SK-N-SH (cell line): Measurements from ENCODE around the gene CCSER1. TPM values are rescaled to one million over a fixed set of nuclear protein-coding genes. Genes with fewer than 3 reads are reported as not detected.

ENCODE experiments used
- CTCF ChIA-PET: fragments of 300-600, 350-600 bp; formaldehyde crosslinking; extraction: SDS; loops from one replicate; lab custom pipeline; 2021; lab: Yijun Ruan, JAX
- POLR2A ChIA-PET: fragments of 350-600 bp; sonication (Branson Sonifier 250); formaldehyde crosslinking; extraction: SDS; loops from one replicate; lab custom pipeline; 2020; ENCODE audit warnings: antibody characterized with exemption, inconsistent platforms; lab: Yijun Ruan, JAX
- DNase-seq: peaks from one replicate; pipeline ENCODE4 v3.0.0; 2012
- H2AFZ ChIP-seq: fragments of 200-600 bp; sonication (generic); 2 replicates; pipeline ENCODE4 v1.8.1; 2016; ENCODE audit warnings: antibody characterized with exemption, mild to moderate bottlenecking, low read depth
- H3F3A ChIP-seq: fragments of 200-600 bp; sonication (generic); replicated peaks from 2 replicates; pipeline ENCODE3; 2016; ENCODE audit warnings: antibody characterized with exemption, mild to moderate bottlenecking; ENCODE audit not compliant: insufficient read depth
- H3K27ac ChIP-seq, 2 experiments: fragments of 200-500 bp in 1 of 2; fragments of 200-600 bp in 1 of 2; sonication (Bioruptor generic) in 1 of 2; sonication (generic), shearing (Covaris generic) in 1 of 2; 2 replicates each; pipeline versions ENCODE4 v1.5.1 to v1.6.1; 2014 to 2016; ENCODE audit warnings: low read depth in 2 of 2, inconsistent platforms in 1 of 2, low read length in 1 of 2, mild to moderate bottlenecking in 1 of 2, mixed read lengths in 1 of 2
- H3K27me3 ChIP-seq: fragments of 200-600 bp; sonication (generic), shearing (Covaris generic); 2 replicates; pipeline ENCODE4 v1.6.1; 2016; ENCODE audit warnings: mixed run types; ENCODE audit not compliant: insufficient read depth
- H3K36me3 ChIP-seq, 2 experiments: fragments of 200-500 bp in 1 of 2; fragments of 200-600 bp in 1 of 2; sonication (Bioruptor generic) in 1 of 2; sonication (generic) in 1 of 2; replicated peaks in 1 of 2; 2 replicates each; pipeline versions ENCODE3 to v1.5.1; 2014 to 2016; ENCODE audit warnings: low read length in 1 of 2, mild to moderate bottlenecking in 1 of 2; ENCODE audit not compliant: insufficient read depth in 2 of 2, control insufficient read depth in 1 of 2
- H3K4me1 ChIP-seq, 2 experiments: fragments of 200-500 bp in 1 of 2; fragments of 200-600 bp in 1 of 2; sonication (Bioruptor generic) in 1 of 2; sonication (generic), shearing (Covaris generic) in 1 of 2; 2 replicates each; pipeline versions ENCODE4 v1.5.1 to v1.6.1; 2014 to 2016; ENCODE audit warnings: low read depth in 1 of 2, low read length in 1 of 2, mixed run types in 1 of 2; ENCODE audit not compliant: insufficient read depth in 2 of 2, control insufficient read depth in 1 of 2
- H3K4me2 ChIP-seq: fragments of 200-600 bp; sonication (generic), shearing (Covaris generic); 2 replicates; pipeline ENCODE4 v1.6.1; 2017; ENCODE audit warnings: mixed run types
- H3K4me3 ChIP-seq, 2 experiments: fragments of 200-500 bp in 1 of 2; fragments of 200-600 bp in 1 of 2; sonication (Bioruptor generic) in 1 of 2; sonication (generic), shearing (Covaris generic) in 1 of 2; 2 replicates each; pipeline versions ENCODE4 v1.5.1 to v1.8.1; 2014 to 2016; ENCODE audit warnings: low read depth in 2 of 2, inconsistent platforms in 1 of 2, low read length in 1 of 2, mild to moderate bottlenecking in 1 of 2, mixed read lengths in 1 of 2, moderate library complexity in 1 of 2
- H3K79me2 ChIP-seq: fragments of 200-600 bp; sonication (generic); 2 replicates; pipeline ENCODE4 v1.8.1; 2017; ENCODE audit warnings: mild to moderate bottlenecking; ENCODE audit not compliant: insufficient read depth
- H3K9ac ChIP-seq: fragments of 200-600 bp; sonication (generic); 2 replicates; pipeline ENCODE4 v1.6.1; 2017; ENCODE audit warnings: mixed run types
- H3K9me2 ChIP-seq: fragments of 200-600 bp; sonication (generic); 2 replicates; pipeline ENCODE4 v1.6.1; 2017; ENCODE audit warnings: mixed run types
- H3K9me3 ChIP-seq: fragments of 200-600 bp; sonication (generic); 2 replicates; pipeline ENCODE4 v1.6.1; 2017; ENCODE audit warnings: mixed run types, mild to moderate bottlenecking, moderate library complexity
- H4K20me1 ChIP-seq: fragments of 200-600 bp; sonication (generic); 2 replicates; pipeline ENCODE4 v1.6.1; 2017; ENCODE audit warnings: mild to moderate bottlenecking, mixed run types; ENCODE audit not compliant: insufficient read depth
- EP300 ChIP-seq, 2 experiments: IDR thresholded peaks; 2 replicates each; pipeline versions ENCODE4 v1.4.0 to v1.6.1; 2012; ENCODE audit warnings: borderline replicate concordance in 1 of 2, low read depth in 1 of 2, low read length in 1 of 2
- FOXJ3 ChIP-seq: sonication (generic); formaldehyde crosslinking; IDR thresholded peaks from 2 replicates; pipeline ENCODE4 v1.5.1; 2020; ENCODE audit warnings: mild to moderate bottlenecking, missing genetic modification reagents
- FOXM1 ChIP-seq: IDR thresholded peaks from 2 replicates; pipeline ENCODE4 v1.4.0; 2012; ENCODE audit warnings: low read depth, mild to moderate bottlenecking
- GATA2 ChIP-seq: sonication (generic); formaldehyde crosslinking; IDR thresholded peaks from 2 replicates; pipeline ENCODE4 v1.5.0; 2020; ENCODE audit warnings: mild to moderate bottlenecking, missing genetic modification reagents
- JUND ChIP-seq: IDR thresholded peaks from 2 replicates; pipeline ENCODE4 v1.4.0; 2012
- NFIC ChIP-seq: IDR thresholded peaks from 2 replicates; pipeline ENCODE4 v1.4.0; 2012; ENCODE audit warnings: borderline replicate concordance
- SMC3 ChIP-seq: IDR thresholded peaks from 2 replicates; pipeline ENCODE4 v1.6.1; 2012; ENCODE audit warnings: low read depth, low read length, improper control_type of control experiment
- YY1 ChIP-seq: IDR thresholded peaks from 2 replicates; pipeline ENCODE4 v1.4.0; 2012; ENCODE audit warnings: low read depth, mild to moderate bottlenecking
- WGBS: methylation state at CpG from one replicate; pipeline ENCODE4 v1.1.6; 2017; ENCODE audit warnings: low lambda C conversion rate; 5-methylcytosine and 5-hydroxymethylcytosine counted together
- polyA plus RNA-seq, 3 experiments: library from polyadenylated mRNA; depleted of rRNA; stranded (reverse); fragments of >200 nt; gene quantifications; 2 replicates each; pipeline ENCODE4 v1.2.3, GENCODE V29; 2012
- TF ChIP-seq, protein P1 (sequence below): IDR thresholded peaks from 2 replicates; pipeline ENCODE4 v1.4.0; 2012; ENCODE audit warnings: low read depth
- TF ChIP-seq, protein P2 (sequence below): fragments of 150-350 bp; IDR thresholded peaks from 2 replicates; pipeline ENCODE4 v1.6.1; 2016; ENCODE audit warnings: mild to moderate bottlenecking, low read depth, low read length
- TF ChIP-seq, protein P3 (sequence below): IDR thresholded peaks from 2 replicates; pipeline ENCODE4 v1.6.1; 2012; ENCODE audit warnings: mild to moderate bottlenecking, low read depth, low read length, moderate library complexity
- TF ChIP-seq, protein P4 (sequence below): IDR thresholded peaks from 2 replicates; pipeline ENCODE4 v1.4.0; 2012; ENCODE audit warnings: low read depth, borderline replicate concordance
- TF ChIP-seq, protein P5 (sequence below): fragments of 150-350 bp; IDR thresholded peaks from 2 replicates; pipeline ENCODE4 v1.6.1; 2017; ENCODE audit warnings: antibody characterized with exemption, low read length, low read depth, borderline replicate concordance

Gene CCSER1
- polyA plus RNA-seq, 1 of the 3 experiments (the other 2 are of a cell fraction): 0.05 TPM

DNA sequence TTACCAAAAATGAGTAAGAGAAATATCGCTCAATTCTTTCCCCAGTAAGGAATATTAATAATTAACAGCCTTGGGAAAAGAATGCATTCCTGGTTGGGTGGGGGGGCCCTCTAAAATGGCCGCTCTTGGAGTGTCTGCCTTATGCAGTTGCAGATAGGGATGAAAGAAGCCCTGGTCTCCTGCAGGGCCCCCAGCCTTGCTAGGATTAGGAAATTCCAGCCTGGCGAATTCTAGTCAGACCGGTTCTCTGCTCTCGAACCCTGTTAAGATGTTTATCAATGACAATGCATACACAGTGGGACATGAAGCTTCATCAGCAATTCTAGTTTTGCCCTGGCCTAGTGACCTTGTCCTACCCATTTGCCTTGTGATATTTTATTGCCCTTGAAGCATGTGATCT is 1128.8 kb downstream of the CCSER1 start:
- 73% methylated on average over 5 of the region's 5 CpGs for WGBS
- no peak for DNase-seq
- no peak overlapping the region for H3K9ac ChIP-seq
- H2AFZ ChIP-seq: no peak overlapping the region
- TF ChIP-seq, protein P1, sequence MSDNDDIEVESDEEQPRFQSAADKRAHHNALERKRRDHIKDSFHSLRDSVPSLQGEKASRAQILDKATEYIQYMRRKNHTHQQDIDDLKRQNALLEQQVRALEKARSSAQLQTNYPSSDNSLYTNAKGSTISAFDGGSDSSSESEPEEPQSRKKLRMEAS: no peak
- TF ChIP-seq, protein P2, sequence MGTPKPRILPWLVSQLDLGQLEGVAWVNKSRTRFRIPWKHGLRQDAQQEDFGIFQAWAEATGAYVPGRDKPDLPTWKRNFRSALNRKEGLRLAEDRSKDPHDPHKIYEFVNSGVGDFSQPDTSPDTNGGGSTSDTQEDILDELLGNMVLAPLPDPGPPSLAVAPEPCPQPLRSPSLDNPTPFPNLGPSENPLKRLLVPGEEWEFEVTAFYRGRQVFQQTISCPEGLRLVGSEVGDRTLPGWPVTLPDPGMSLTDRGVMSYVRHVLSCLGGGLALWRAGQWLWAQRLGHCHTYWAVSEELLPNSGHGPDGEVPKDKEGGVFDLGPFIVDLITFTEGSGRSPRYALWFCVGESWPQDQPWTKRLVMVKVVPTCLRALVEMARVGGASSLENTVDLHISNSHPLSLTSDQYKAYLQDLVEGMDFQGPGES: no peak
- TF ChIP-seq EP300 (IDR thresholded peaks at IDR 0.05; ENCODE audit: borderline replicate concordance in 1 of 2, low read depth in 1 of 2, low read length in 1 of 2): no peak
- no peak for TF ChIP-seq YY1
- no peak for TF ChIP-seq FOXM1
- TF ChIP-seq, protein P3, sequence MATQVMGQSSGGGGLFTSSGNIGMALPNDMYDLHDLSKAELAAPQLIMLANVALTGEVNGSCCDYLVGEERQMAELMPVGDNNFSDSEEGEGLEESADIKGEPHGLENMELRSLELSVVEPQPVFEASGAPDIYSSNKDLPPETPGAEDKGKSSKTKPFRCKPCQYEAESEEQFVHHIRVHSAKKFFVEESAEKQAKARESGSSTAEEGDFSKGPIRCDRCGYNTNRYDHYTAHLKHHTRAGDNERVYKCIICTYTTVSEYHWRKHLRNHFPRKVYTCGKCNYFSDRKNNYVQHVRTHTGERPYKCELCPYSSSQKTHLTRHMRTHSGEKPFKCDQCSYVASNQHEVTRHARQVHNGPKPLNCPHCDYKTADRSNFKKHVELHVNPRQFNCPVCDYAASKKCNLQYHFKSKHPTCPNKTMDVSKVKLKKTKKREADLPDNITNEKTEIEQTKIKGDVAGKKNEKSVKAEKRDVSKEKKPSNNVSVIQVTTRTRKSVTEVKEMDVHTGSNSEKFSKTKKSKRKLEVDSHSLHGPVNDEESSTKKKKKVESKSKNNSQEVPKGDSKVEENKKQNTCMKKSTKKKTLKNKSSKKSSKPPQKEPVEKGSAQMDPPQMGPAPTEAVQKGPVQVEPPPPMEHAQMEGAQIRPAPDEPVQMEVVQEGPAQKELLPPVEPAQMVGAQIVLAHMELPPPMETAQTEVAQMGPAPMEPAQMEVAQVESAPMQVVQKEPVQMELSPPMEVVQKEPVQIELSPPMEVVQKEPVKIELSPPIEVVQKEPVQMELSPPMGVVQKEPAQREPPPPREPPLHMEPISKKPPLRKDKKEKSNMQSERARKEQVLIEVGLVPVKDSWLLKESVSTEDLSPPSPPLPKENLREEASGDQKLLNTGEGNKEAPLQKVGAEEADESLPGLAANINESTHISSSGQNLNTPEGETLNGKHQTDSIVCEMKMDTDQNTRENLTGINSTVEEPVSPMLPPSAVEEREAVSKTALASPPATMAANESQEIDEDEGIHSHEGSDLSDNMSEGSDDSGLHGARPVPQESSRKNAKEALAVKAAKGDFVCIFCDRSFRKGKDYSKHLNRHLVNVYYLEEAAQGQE: no peak
- TF ChIP-seq, protein P4, sequence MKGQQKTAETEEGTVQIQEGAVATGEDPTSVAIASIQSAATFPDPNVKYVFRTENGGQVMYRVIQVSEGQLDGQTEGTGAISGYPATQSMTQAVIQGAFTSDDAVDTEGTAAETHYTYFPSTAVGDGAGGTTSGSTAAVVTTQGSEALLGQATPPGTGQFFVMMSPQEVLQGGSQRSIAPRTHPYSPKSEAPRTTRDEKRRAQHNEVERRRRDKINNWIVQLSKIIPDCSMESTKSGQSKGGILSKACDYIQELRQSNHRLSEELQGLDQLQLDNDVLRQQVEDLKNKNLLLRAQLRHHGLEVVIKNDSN: no peak
- no peak overlapping the region for H3K4me3 ChIP-seq
- H3K36me3 ChIP-seq: no peaks in the 10 kb centered on the region
- H3K27ac ChIP-seq: no peak overlapping the region
- H3K4me2 ChIP-seq: no peak overlapping the region
- no peaks in the 10 kb centered on the region for H3K9me2 ChIP-seq
- H3K4me1 ChIP-seq: no peaks in the 10 kb centered on the region
- no peaks in the 10 kb centered on the region for H3K79me2 ChIP-seq
- H3K9me3 ChIP-seq: no peaks in the 10 kb centered on the region
- no peaks in the 10 kb centered on the region for H3F3A ChIP-seq
- H3K27me3 ChIP-seq: no peaks in the 10 kb centered on the region
- POLR2A ChIA-PET: no interaction called here
- no peaks in the 10 kb centered on the region for H4K20me1 ChIP-seq
- CTCF ChIA-PET: no interaction called here

DNA sequence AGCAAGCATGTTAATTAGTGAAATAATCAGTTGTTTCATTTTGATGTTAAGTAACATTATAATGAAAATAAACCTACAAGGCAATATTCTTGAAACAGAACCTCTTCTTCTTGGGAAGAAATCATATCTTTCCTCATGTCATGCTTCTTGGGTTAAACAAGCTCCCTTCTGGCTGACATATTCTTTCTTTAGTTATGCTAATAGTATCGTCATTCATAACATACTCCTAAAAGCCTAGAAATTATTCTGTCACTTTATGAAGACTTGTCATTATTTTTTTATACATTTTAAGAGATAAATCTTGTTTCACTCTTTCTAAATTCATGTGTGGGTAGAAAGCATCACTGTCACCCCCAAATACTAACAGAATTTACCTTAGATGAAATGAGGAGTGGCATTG is 1129.6 kb downstream of the CCSER1 start:
- no peaks in the 10 kb centered on the region for H3K36me3 ChIP-seq
- 69% methylated on average over 1 of the region's 1 CpG for WGBS
- no peaks in the 10 kb centered on the region for H3K4me1 ChIP-seq
- no peak overlapping the region for H3K27ac ChIP-seq
- H3K4me2 ChIP-seq: no peak overlapping the region
- TF ChIP-seq EP300 (IDR thresholded peaks at IDR 0.05; ENCODE audit: borderline replicate concordance in 1 of 2, low read depth in 1 of 2, low read length in 1 of 2): no peak
- TF ChIP-seq SMC3: no peak
- no peak for TF ChIP-seq FOXM1
- TF ChIP-seq, protein P5, sequence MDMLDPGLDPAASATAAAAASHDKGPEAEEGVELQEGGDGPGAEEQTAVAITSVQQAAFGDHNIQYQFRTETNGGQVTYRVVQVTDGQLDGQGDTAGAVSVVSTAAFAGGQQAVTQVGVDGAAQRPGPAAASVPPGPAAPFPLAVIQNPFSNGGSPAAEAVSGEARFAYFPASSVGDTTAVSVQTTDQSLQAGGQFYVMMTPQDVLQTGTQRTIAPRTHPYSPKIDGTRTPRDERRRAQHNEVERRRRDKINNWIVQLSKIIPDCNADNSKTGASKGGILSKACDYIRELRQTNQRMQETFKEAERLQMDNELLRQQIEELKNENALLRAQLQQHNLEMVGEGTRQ: no peak
- TF ChIP-seq GATA2 (CRISPR knock-in tag): no peak
- TF ChIP-seq JUND: no peak
- TF ChIP-seq, protein P4: no peak
- no peak for TF ChIP-seq FOXJ3 (CRISPR knock-in tag)
- no peak for TF ChIP-seq NFIC
- no peak overlapping the region for H2AFZ ChIP-seq
- no peaks in the 10 kb centered on the region for H3K9me3 ChIP-seq
- DNase-seq: no peak
- no peaks in the 10 kb centered on the region for H3K79me2 ChIP-seq
- no peaks in the 10 kb centered on the region for H4K20me1 ChIP-seq
- H3K9me2 ChIP-seq: no peaks in the 10 kb centered on the region
- H3K9ac ChIP-seq: no peak overlapping the region
- POLR2A ChIA-PET: no interaction called here
- CTCF ChIA-PET: no interaction called here
- no peak overlapping the region for H3K4me3 ChIP-seq
- no peaks in the 10 kb centered on the region for H3K27me3 ChIP-seq
- H3F3A ChIP-seq: no peaks in the 10 kb centered on the region
